DND-41 (cell line): Measurements from ENCODE around the gene SAMSN1.

Experiments used
- ATAC-seq: fragments of 200-7000 bp; cut with Tn5 transposase; 3 replicates; pipeline ENCODE4 v1.9.1; 2021; ENCODE audit warnings: low read depth; ENCODE audit not compliant: insufficient read depth
- DNase-seq: peaks from one replicate; pipeline ENCODE4 v3.0.0-alpha.2; 2020
- H2AFZ ChIP-seq: 2 replicates; pipeline ENCODE4 v1.6.0; 2012; ENCODE audit warnings: low read depth, low read length
- H3K27ac ChIP-seq: 2 replicates; pipeline ENCODE4 v1.5.1; 2012; ENCODE audit warnings: low read length, inconsistent platforms
- H3K27me3 ChIP-seq: fragments of 200-600 bp; sonication (generic); 2 replicates; pipeline ENCODE4 v1.6.0; 2012; ENCODE audit warnings: low read length, mild to moderate bottlenecking, inconsistent platforms; ENCODE audit not compliant: insufficient read depth, poor library complexity
- H3K36me3 ChIP-seq: 2 replicates; pipeline ENCODE4 v1.5.1; 2012; ENCODE audit warnings: low read length, inconsistent platforms; ENCODE audit not compliant: insufficient read depth
- H3K4me1 ChIP-seq: 2 replicates; pipeline ENCODE4 v1.5.1; 2012; ENCODE audit warnings: mild to moderate bottlenecking, low read length; ENCODE audit not compliant: insufficient read depth
- H3K4me2 ChIP-seq: 2 replicates; pipeline ENCODE4 v1.6.0; 2012; ENCODE audit warnings: mild to moderate bottlenecking, moderate library complexity, low read length, inconsistent platforms; ENCODE audit not compliant: insufficient read depth
- H3K4me3 ChIP-seq, 2 experiments: fragments of 200-600 bp in 1 of 2; shearing (Covaris generic) in 1 of 2; 2 replicates each; pipeline ENCODE4 v1.5.1; 2012 to 2016; ENCODE audit warnings: inconsistent platforms in 2 of 2, low read length in 2 of 2, mild to moderate bottlenecking in 2 of 2, low read depth in 1 of 2, moderate library complexity in 1 of 2
- H3K79me2 ChIP-seq: 2 replicates; pipeline ENCODE4 v1.6.0; 2012; ENCODE audit warnings: low read length, inconsistent platforms; ENCODE audit not compliant: insufficient read depth
- H3K9ac ChIP-seq: 2 replicates; pipeline ENCODE4 v1.6.0; 2012; ENCODE audit warnings: low read depth, mild to moderate bottlenecking, inconsistent platforms, low read length, moderate library complexity
- H3K9me3 ChIP-seq: 2 replicates; pipeline ENCODE4 v1.5.1; 2012; ENCODE audit warnings: low read length, moderate library complexity, mild to moderate bottlenecking, inconsistent platforms; ENCODE audit not compliant: insufficient read depth, severe bottlenecking
- H4K20me1 ChIP-seq: 2 replicates; pipeline ENCODE4 v1.6.0; 2012; ENCODE audit warnings: low read length; ENCODE audit not compliant: insufficient read depth
- EZH2 ChIP-seq: IDR thresholded peaks from 3 replicates; pipeline ENCODE4 v1.6.1; 2012; ENCODE audit warnings: borderline replicate concordance, low read depth, mild to moderate bottlenecking, moderate library complexity, low read length, inconsistent platforms; ENCODE audit not compliant: severe bottlenecking
- TF ChIP-seq, protein P1 (sequence below): IDR thresholded peaks from 2 replicates; pipeline ENCODE4 v1.5.1; 2012; ENCODE audit warnings: borderline replicate concordance, low read length, moderate library complexity, mild to moderate bottlenecking; ENCODE audit not compliant: poor library complexity, severe bottlenecking; ENCODE audit errors: extremely low read depth

SAMSN1 gene

DNA sequence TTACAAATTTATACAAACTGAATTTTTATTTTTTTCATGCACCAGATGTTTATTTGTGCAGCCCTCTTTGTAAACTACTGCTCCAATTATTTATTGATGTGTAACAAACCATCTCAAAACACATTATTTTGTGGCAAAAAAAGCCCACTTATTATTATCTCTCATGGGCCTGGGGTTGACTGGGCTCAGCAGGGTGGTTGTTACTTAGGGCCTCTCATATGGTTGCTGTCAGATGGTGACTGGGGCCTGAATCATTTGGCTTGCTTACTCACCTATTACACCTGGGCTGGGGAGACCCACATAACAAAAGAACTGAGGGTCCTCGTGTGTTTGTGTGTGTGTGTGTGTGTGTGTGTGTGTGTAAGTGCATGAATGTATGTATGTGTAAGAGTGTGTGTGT, 110.7 kb downstream of the SAMSN1 start:
- no peak overlapping the region for H3K4me2 ChIP-seq
- TF ChIP-seq, protein P1, sequence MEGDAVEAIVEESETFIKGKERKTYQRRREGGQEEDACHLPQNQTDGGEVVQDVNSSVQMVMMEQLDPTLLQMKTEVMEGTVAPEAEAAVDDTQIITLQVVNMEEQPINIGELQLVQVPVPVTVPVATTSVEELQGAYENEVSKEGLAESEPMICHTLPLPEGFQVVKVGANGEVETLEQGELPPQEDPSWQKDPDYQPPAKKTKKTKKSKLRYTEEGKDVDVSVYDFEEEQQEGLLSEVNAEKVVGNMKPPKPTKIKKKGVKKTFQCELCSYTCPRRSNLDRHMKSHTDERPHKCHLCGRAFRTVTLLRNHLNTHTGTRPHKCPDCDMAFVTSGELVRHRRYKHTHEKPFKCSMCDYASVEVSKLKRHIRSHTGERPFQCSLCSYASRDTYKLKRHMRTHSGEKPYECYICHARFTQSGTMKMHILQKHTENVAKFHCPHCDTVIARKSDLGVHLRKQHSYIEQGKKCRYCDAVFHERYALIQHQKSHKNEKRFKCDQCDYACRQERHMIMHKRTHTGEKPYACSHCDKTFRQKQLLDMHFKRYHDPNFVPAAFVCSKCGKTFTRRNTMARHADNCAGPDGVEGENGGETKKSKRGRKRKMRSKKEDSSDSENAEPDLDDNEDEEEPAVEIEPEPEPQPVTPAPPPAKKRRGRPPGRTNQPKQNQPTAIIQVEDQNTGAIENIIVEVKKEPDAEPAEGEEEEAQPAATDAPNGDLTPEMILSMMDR = no peak
- TF ChIP-seq EZH2 = no peak
- H3K27ac ChIP-seq = no peak overlapping the region
- H3K4me1 ChIP-seq = no peaks in the 10 kb centered on the region
- ATAC-seq (no peak), DNase-seq (no peak)
- no peaks in the 10 kb centered on the region for H3K9me3 ChIP-seq
- H2AFZ ChIP-seq = no peak overlapping the region
- H3K9ac ChIP-seq = no peak overlapping the region
- no peaks in the 10 kb centered on the region for H4K20me1 ChIP-seq
- H3K36me3 ChIP-seq = no peaks in the 10 kb centered on the region
- no peak overlapping the region for H3K4me3 ChIP-seq
- H3K27me3 ChIP-seq = no peaks in the 10 kb centered on the region
- no peaks in the 10 kb centered on the region for H3K79me2 ChIP-seq
